Caco-2 (cell line): ENCODE results near the gene NLRP1. TPM values are rescaled to one million over a fixed set of nuclear protein-coding genes. Genes with fewer than 3 reads are reported as not detected.

Experiments used
- BruUV-seq: library from RNA; stranded (reverse); fragments of 400-500 nt; replicated peaks from 2 replicates; lab custom pipeline; 2021; lab: Mats Ljungman, UMichigan
- CTCF ChIA-PET: fragments of 300-600 bp; sonication (Branson Sonifier 250); formaldehyde crosslinking; loops from one replicate; lab custom pipeline; 2022; ENCODE audit warnings: antibody characterized with exemption; lab: Charles Lee
- POLR2A ChIA-PET: fragments of 300-600 bp; sonication (Branson Sonifier 250); formaldehyde crosslinking; loops from one replicate; lab custom pipeline; 2022; ENCODE audit warnings: antibody characterized with exemption; lab: Charles Lee
- DNase-seq, 2 experiments: peaks; one replicate each; pipeline versions ENCODE4 v3.0.0 to v3.0.0-alpha.2; 2020 to 2022
- H3K27me3 ChIP-seq: replicated peaks from 2 replicates; pipeline ENCODE4 v1.6.0; 2011; ENCODE audit warnings: low read length; ENCODE audit not compliant: control insufficient read depth, insufficient read depth
- H3K36me3 ChIP-seq: 2 replicates; pipeline ENCODE4 v1.5.1; 2011; ENCODE audit warnings: low read length; ENCODE audit not compliant: control insufficient read depth, insufficient read depth
- H3K4me1 ChIP-seq: fragments of 250-450 bp; sonication (Bioruptor Pico); 2 replicates; pipeline ENCODE4 v1.5.1; 2020; ENCODE audit warnings: mild to moderate bottlenecking
- H3K4me3 ChIP-seq: 2 replicates; pipeline ENCODE4 v1.5.1; 2011; ENCODE audit warnings: low read depth, mild to moderate bottlenecking, control low read depth, low read length
- H3K9me3 ChIP-seq: fragments of 250-450 bp; sonication (Bioruptor Pico); 2 replicates; pipeline ENCODE4 v1.5.1; 2020; ENCODE audit warnings: mild to moderate bottlenecking, moderate library complexity
- H3K27ac Mint-ChIP-seq: one replicate; pipeline ENCODE4 v1.8.0; 2022; ENCODE audit warnings: mixed read lengths; ENCODE audit not compliant: unreplicated experiment
- H3K27me3 Mint-ChIP-seq: one replicate; pipeline ENCODE4 v1.8.0; 2022; ENCODE audit warnings: mixed read lengths; ENCODE audit not compliant: insufficient read depth, unreplicated experiment
- H3K36me3 Mint-ChIP-seq: one replicate; pipeline ENCODE4 v1.8.0; 2022; ENCODE audit warnings: mild to moderate bottlenecking, mixed read lengths; ENCODE audit not compliant: insufficient read depth, unreplicated experiment
- H3K4me1 Mint-ChIP-seq: one replicate; pipeline ENCODE4 v1.8.0; 2022; ENCODE audit warnings: low read depth, mixed read lengths; ENCODE audit not compliant: unreplicated experiment
- H3K4me3 Mint-ChIP-seq: one replicate; pipeline ENCODE4 v1.8.0; 2022; ENCODE audit warnings: mild to moderate bottlenecking, moderate library complexity, mixed read lengths; ENCODE audit not compliant: unreplicated experiment
- H3K9me3 Mint-ChIP-seq: one replicate; pipeline ENCODE4 v1.8.0; 2022; ENCODE audit warnings: mixed read lengths; ENCODE audit not compliant: unreplicated experiment
- CTCF ChIP-seq, 2 experiments: fragments of 200-600 bp in 1 of 2; IDR thresholded peaks; 1 replicate in 1 of 2; 2 replicates in 1 of 2; pipeline versions ENCODE4 v1.5.1 to v1.8.0; 2011 to 2022; ENCODE audit warnings: antibody characterized with exemption in 1 of 2, control low read depth in 1 of 2, inconsistent platforms in 1 of 2, low read depth in 1 of 2, low read length in 1 of 2, mild to moderate bottlenecking in 1 of 2, moderate library complexity in 1 of 2; ENCODE audit not compliant: insufficient read depth in 1 of 2, severe bottlenecking in 1 of 2, unreplicated experiment in 1 of 2
- intact Hi-C: fragments of 100-400 bp; cut with micrococcal nuclease; formaldehyde crosslinking; loops from one replicate; pipeline ENCODE4 v1.10.0; 2022; ENCODE audit not compliant: unreplicated experiment
- total RNA-seq: library from RNA; stranded (reverse); gene quantifications from 2 replicates; pipeline ENCODE4 v1.2.3, GENCODE V29; 2022

Gene NLRP1
- total RNA-seq, 1 experiment from 2014 or later: 0.09 TPM

GRCh38 chr17:5555254-5555653, 29.1 kb downstream of the NLRP1 start:
- Histone ChIP-seq H3K27me3 (no peaks in the 10 kb centered on the region), H3K36me3 (no peaks in the 10 kb centered on the region), H3K4me3 (no peak overlapping the region), H3K9me3 (no peaks in the 10 kb centered on the region), H3K4me1 (no peaks in the 10 kb centered on the region)
- no peak for TF ChIP-seq CTCF (IDR thresholded peaks at IDR 0.05; ENCODE audit: insufficient read depth in 1 of 2, low read depth in 1 of 2, low read length in 1 of 2, severe bottlenecking in 1 of 2, unreplicated experiment in 1 of 2)
- Mint-ChIP-seq H3K4me1 (peaks cover 6% of the 10 kb centered on the region), H3K9me3 (no peaks in the 10 kb centered on the region), H3K27me3 (peaks cover 9% of the 10 kb centered on the region), H3K4me3 (no peak overlapping the region), H3K36me3 (no peaks in the 10 kb centered on the region), H3K27ac (no peak overlapping the region)
- no peak for DNase-seq
- ChIA-PET CTCF (no interaction called here), POLR2A (no interaction called here)
- BruUV-seq: no TSS peak
- intact Hi-C loops: no loop called here

GRCh38 chr17:5553479-5553878, 30.8 kb downstream of the NLRP1 start:
- Histone ChIP-seq H3K4me3 (no peak overlapping the region), H3K36me3 (no peaks in the 10 kb centered on the region), H3K27me3 (no peaks in the 10 kb centered on the region), H3K4me1 (no peaks in the 10 kb centered on the region), H3K9me3 (no peaks in the 10 kb centered on the region)
- Mint-ChIP-seq H3K27ac (no peak overlapping the region), H3K4me1 (peaks cover 6% of the 10 kb centered on the region), H3K27me3 (peaks cover 14% of the 10 kb centered on the region), H3K36me3 (no peaks in the 10 kb centered on the region), H3K9me3 (no peaks in the 10 kb centered on the region), H3K4me3 (no peak overlapping the region)
- no TSS peak for BruUV-seq
- no peak for TF ChIP-seq CTCF (IDR thresholded peaks at IDR 0.05; ENCODE audit: insufficient read depth in 1 of 2, low read depth in 1 of 2, low read length in 1 of 2, severe bottlenecking in 1 of 2, unreplicated experiment in 1 of 2)
- intact Hi-C loops: no loop called here
- DNase-seq: no peak
- CTCF ChIA-PET: no interaction called here
- POLR2A ChIA-PET: no interaction called here

GRCh38 chr17:5552841-5553240, 31.5 kb downstream of the NLRP1 start:
- no peak overlapping the region for H3K27ac Mint-ChIP-seq
- no peak for DNase-seq
- POLR2A ChIA-PET: no interaction called here
- intact Hi-C loops: no loop called here
- H3K9me3 ChIP-seq: no peaks in the 10 kb centered on the region
- peaks cover 19% of the 10 kb centered on the region for H3K27me3 Mint-ChIP-seq
- H3K4me1 ChIP-seq: no peaks in the 10 kb centered on the region
- no TSS peak for BruUV-seq
- TF ChIP-seq CTCF (IDR thresholded peaks at IDR 0.05; ENCODE audit: insufficient read depth in 1 of 2, low read depth in 1 of 2, low read length in 1 of 2, severe bottlenecking in 1 of 2, unreplicated experiment in 1 of 2): no peak
- H3K27me3 ChIP-seq: no peaks in the 10 kb centered on the region
- CTCF ChIA-PET: no interaction called here
- no peaks in the 10 kb centered on the region for H3K9me3 Mint-ChIP-seq
- no peak overlapping the region for H3K4me3 Mint-ChIP-seq
- H3K36me3 ChIP-seq: no peaks in the 10 kb centered on the region
- H3K36me3 Mint-ChIP-seq: no peaks in the 10 kb centered on the region
- H3K4me1 Mint-ChIP-seq: peaks cover 6% of the 10 kb centered on the region
- H3K4me3 ChIP-seq: no peak overlapping the region
